ENCODE data around the gene GALNT6. TPM values are rescaled to one million over a fixed set of nuclear protein-coding genes. Genes with fewer than 3 reads are reported as not detected.
A peak's percentile ranks its signal among the peaks of the same experiment; 100 is the strongest.

Gene GALNT6
- total RNA-seq, 1 experiment from 2014 or later = 9.8 TPM

GRCh38 chr12:51401486-51401885 is 10.3 kb upstream of the GALNT6 start:
- no peaks in the 10 kb centered on the region for H4K20me1 ChIP-seq (ENCODE audit: control insufficient read depth, insufficient read depth, insufficient read length)
- Mint-ChIP-seq H3K9me3 (no peaks in the 10 kb centered on the region), H3K27ac (no peak overlapping the region; a peak in 1 of 7 replicates), H3K4me3 (no peak overlapping the region), H3K36me3 (ENCODE audit: insufficient read depth in 1 of 3, low read depth in 3 of 3) (no peaks in the 10 kb centered on the region), H3K4me1 (peaks cover 0 to 8% of the 10 kb centered on the region in 2 experiments; a peak in 1 of 4 replicates), H3K27me3 (ENCODE audit: low read depth) (no peaks in the 10 kb centered on the region)
- no peak overlapping the region for H2AFZ ChIP-seq (ENCODE audit: low read length)
- H3K4me2 ChIP-seq (ENCODE audit: insufficient read depth, insufficient read length, low read length) = no peak overlapping the region
- H3K14ac ChIP-seq (ENCODE audit: insufficient read depth, low read length) = no peak overlapping the region
- no peak overlapping the region for H2BK120ac ChIP-seq (ENCODE audit: low read depth, low read length, poor library complexity, severe bottlenecking)
- H3K23ac ChIP-seq (ENCODE audit: insufficient read length, low read depth, low read length) = no peak overlapping the region
- no CpG with 5 or more reads among the region's 13 CpGs for WGBS (ENCODE audit: extremely low coverage, insufficient read length, low lambda C conversion rate)
- H3K18ac ChIP-seq (ENCODE audit: insufficient read length, low read depth, low read length) = no peak overlapping the region
- peak; percentile 19 for DNase-seq
- no peaks in the 10 kb centered on the region for H3K27me3 ChIP-seq (ENCODE audit: insufficient read depth, low read length)
- no peak overlapping the region for H3K56ac ChIP-seq (ENCODE audit: insufficient read length, low read depth, low read length)
- TF ChIP-seq CTCF (conservative IDR thresholded peaks at IDR 0.05) = no peak
- H2BK5ac ChIP-seq (ENCODE audit: insufficient read length, low read length) = no peak overlapping the region
- no peaks in the 10 kb centered on the region; the same call in 1 of the 2 replicates for H3K4me1 ChIP-seq (ENCODE audit: insufficient read depth, low read length)
- H3K4ac ChIP-seq (ENCODE audit: low read depth, low read length) = no peak overlapping the region
- no peak overlapping the region for H2AK5ac ChIP-seq (ENCODE audit: insufficient read length, low read length)
- no peak overlapping the region for H3T11ph ChIP-seq (ENCODE audit: low read length)
- H4K8ac ChIP-seq (replicated peaks; ENCODE audit: insufficient read length, low read depth, low read length) = no peak overlapping the region
- no peaks in the 10 kb centered on the region for H3K23me2 ChIP-seq (ENCODE audit: insufficient read length, low read depth, low read length, poor library complexity, severe bottlenecking)
- no peak overlapping the region for H2BK20ac ChIP-seq (ENCODE audit: low read depth, low read length, poor library complexity, severe bottlenecking)
- H3K9ac ChIP-seq (ENCODE audit: extremely low read depth, insufficient read length, low read length) = no peak overlapping the region
- H3K79me1 ChIP-seq (ENCODE audit: insufficient read depth, low read depth, low read length, poor library complexity, severe bottlenecking) = no peaks in the 10 kb centered on the region
- H2BK12ac ChIP-seq (ENCODE audit: insufficient read length, low read depth, low read length) = no peak overlapping the region
- no peaks in the 10 kb centered on the region for H3K9me3 ChIP-seq (ENCODE audit: control insufficient read depth, low read depth, low read length)
- H3K27ac ChIP-seq (ENCODE audit: insufficient read length, low read depth, low read length) = no peak overlapping the region
- H3K79me2 ChIP-seq (ENCODE audit: insufficient read depth, low read length) = no peaks in the 10 kb centered on the region
- no peak overlapping the region for H4K5ac ChIP-seq (ENCODE audit: insufficient read length, low read depth, low read length)
- no peak overlapping the region for H2BK15ac ChIP-seq (ENCODE audit: low read depth, low read length)
- H4K91ac ChIP-seq (ENCODE audit: insufficient read length, low read depth, low read length) = no peak overlapping the region

Measured in H9 (cell line).